ENCODE data around the gene DPCD.
"Not testable (repeated sequence)": the region's sequence is repeated elsewhere in the genome, so short reads cannot be mapped to it uniquely, and the experiment has no call there.

Gene DPCD

DNA sequence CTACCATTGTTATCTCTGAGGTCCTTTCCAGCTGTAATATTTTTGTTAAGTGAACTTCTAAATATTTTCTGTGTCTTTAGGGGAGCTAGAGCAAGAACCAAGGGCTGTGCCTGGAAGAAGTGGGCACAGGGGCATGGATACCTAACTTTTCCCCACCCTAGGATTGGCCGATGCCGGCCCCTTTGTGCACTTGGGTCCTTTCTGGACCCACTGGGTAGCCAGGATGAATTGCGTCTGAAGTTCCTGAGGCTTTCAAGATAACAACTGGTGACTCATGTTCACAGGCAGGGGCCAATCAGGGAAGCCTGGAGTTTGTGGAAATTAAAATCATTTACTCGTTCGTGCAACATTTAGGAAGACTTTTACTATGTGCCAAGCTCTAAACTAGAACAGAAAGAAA is 758 bp downstream of the DPCD start:
- no peak for DNase-seq

DNA sequence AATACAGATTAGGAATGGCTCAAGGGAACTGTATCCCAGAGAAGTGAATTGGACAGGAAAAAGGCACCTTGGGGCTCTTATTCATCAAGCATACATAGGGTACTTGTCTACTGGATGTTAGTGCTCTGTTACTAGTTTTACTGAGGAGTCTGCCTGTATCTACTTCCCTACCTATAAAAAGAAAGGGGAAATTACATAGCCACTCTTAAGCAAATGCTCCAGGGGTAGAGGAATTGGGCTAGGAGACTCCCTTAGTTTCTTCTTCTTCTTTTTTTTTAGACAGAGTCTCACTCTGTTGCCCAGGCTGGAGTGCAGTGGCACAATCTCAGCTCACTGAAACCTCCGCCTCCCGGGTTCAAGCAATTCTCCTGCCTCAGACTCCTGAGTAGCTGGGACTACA is 5.2 kb downstream of the DPCD start:
- not testable (repeated sequence) for DNase-seq

DNA sequence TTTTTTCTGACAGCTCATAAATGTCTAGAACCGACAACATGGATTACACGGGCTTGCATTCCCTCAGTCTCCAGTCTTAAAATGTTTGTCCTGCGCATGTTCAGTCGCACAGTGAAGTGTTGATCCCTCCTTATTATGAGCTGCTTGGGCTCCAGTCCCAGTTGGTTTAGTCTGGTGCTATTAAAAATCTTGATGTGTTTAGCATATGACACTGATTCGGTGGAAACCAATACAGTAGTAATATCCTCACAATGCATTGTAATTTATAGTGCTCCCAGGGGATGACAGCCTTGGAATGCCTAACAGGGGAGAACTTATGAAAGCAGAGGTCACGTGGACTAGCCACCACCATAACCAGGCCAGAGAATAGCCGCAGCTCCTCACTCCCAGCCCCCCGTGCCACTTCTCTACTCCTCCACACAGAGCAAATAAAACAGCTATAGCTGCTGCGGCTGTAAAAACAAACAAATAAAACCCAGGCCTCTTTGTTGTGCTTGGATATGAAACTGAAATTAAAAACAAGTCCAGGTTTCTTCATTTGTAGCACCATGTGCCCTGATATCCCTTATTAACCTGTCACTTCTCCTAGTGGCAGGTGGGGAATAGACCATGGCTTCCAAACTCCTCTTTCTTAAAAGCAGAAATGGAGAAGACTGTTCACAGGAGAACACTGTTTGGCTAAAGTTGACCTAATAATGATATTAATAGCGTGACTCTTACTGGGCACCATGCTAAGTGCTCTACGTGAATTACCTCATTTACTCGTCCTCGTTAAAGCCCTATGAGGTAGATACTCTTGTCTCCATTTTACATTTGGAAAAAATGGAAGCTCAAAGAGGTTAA is 7.7 kb downstream of the DPCD start:
- no peak for DNase-seq

DNA sequence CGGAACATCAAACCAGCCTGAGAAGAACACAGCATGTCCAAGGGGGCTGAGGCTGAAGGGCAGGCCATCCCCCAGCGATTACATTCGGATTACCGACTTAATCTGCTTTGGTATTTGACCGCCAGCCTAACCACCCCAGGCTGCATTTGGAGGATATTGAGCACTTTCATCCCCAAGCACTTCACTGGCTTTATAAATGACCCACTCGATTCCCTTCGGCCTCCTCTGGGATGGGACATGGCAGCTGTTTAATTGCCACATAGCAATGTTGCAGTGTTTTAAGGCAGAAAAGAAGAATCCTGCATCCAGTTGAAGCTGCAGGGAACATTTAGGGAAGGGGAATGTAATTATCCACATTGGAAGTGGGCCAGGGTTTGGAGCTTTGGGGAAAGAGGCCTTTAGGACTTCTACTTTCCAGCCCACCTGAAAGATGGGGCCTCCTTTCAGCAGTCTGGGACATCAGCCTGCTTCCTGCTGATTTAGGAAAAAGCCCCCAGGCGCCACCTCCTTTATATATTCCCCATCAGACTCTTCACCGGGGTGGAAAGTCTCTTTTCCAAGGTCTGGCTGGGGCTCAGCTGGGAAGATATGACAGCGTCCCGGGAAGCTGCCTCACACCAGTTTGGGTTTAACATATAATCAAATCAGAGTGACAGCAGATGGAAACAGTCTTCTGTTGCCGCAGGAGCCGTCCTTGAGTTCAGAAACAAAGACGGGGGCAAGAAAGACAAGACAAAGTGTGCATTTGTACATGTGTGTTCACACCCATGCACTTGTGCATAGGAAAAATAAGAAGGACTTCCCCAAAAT is 9.2 kb downstream of the DPCD start:
- no peak for DNase-seq

DNA sequence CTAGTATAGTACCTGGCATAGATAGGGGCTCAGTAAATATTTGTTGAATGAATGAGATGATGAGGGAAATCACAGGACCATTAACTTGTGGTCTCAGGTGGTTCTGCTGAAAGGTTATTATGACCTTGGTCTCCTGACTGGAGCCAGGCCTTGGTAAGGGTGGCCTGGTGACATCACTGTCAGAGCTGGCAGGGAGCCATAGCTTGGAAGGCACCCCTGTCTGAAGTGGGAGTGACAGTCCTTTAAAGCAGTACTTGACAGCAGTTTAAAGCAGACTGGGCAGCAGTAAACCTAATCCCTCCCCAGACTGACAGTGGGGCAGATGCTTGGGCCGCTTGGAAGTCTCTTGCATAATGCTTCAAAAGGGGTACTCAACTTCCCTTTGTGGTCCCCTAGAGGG is 13.4 kb downstream of the DPCD start:
- DNase-seq, result no peak

DNA sequence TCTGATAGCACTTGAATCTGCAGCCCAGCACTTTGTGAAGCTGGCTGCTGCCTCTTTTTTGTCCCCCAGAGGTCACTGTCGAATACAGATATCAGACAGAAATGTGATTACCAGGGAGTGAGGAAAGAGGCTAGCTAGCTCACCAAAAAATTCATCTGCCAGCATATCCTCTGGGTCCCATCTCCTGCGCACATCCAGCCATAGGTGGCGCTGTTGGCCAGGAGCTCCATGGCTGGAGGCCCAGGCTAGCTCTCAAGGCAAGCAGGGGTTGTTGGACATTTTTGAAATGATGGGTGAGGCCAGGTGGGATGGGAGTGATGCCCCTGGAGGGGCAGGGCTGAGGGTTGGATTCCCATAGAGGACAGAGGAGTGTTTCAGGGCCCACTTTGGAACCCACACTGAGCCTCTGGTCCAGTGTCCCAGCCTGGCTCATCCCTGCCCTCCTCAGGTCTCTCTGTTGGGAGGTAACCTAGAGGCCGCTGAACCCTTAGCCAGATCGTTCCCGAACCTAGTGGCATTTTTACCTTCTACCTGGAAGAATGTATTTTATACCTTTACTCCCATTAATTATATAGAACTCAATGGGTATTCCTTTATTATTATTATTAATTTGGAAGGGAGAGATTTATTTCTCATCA is 14.8 kb downstream of the DPCD start:
- peak; percentile 36 for DNase-seq

DNA sequence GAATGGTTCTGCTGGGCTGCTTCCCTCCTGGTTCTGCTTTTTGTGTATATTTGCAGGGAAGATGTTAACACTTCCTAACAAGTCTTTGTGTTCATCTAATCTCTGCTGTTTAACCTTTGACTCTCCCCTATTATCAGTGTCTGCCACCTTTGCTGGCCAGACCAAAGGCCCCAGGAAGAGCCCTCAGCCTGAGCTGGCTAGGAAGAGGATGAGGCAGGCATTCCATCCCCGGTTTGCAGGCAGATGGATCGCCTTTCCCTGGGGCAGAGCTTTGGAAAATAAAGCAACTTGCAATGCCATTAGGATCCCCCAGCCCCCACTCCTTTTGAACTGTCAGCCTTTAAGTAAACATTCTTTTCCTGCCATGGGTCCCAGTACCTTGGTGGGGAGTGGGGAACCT is 19.0 kb downstream of the DPCD start:
- DNase-seq, result no peak

DNA sequence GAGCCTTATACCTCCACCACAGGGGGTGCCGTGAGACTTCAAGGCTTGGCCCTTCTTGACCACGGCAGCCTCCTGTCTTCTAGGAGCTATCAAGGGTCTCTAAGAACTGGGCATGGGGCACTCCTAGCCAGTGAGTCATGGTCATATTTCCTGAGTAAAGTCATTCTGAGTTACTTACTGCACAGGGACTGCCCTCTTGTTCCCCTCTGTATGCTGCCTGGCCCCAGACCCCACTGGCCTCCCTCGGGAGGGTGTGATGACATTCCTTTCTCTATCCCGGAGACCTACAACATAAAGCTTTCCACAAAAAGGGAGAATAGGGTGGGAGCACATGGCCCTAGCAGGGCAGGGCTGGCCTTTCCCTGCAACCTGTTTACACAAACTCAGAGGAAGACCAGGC is 21.4 kb downstream of the DPCD start:
- DNase-seq, result no peak

DNA sequence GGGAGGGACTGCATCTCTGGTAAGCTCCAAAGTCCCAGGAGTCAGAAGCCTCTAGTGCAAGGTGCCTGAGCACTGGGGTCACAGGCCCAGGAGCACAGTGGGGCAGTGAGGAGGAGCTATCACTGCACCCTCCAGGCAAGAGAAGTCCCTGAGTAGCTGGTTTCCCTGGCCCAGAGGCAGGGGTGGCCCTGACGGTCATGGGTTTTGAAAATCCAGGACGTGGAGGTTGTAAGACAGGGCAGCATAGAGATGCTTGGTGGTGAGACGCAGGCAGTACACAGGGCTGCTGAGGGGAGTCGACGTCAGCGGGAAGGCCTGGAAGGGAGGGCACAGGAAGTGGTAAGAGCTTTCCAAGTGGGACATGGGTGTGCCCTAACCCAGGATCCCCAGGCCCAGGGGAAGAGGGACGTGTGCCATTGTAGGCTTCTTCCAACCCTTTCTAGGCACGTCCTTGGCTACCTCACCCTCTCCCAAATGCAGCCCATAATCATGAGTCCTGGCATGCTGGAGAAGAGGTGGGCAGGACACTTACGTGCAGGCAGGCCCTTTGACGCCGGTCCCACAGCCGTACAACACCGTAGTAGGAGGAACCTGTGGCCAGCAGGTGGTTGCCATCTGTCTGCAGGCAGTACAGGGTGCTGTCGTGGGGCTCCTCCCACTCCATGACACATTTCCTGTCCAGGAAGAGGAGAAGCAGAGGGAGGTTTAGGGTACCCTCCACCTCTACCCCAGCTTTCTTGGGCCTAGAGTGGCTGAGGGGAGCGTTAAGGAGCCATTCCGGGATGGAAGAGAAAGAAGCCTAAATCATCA is 23.2 kb downstream of the DPCD start:
- DNase-seq, result no peak

DNA sequence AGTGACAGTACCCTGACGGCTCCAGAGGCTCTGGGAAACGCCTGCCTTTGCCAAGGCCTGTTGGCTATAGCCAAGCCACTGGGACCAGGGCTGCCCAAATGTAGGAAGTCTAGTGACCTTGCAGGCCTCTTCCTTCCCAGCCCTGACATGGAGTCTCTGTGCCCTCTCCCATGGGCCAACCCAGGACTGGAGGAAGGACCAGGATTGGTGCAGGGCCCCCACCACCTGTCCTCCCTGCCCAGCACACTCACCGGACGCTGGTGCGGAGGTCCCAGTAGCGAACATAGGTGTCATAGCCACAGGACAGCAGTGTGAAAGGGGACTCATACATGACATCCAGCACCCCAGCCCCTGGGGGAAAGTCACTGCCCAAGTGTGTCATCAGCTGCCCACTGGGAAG is 24.0 kb downstream of the DPCD start:
- DNase-seq, result no peak

DNA sequence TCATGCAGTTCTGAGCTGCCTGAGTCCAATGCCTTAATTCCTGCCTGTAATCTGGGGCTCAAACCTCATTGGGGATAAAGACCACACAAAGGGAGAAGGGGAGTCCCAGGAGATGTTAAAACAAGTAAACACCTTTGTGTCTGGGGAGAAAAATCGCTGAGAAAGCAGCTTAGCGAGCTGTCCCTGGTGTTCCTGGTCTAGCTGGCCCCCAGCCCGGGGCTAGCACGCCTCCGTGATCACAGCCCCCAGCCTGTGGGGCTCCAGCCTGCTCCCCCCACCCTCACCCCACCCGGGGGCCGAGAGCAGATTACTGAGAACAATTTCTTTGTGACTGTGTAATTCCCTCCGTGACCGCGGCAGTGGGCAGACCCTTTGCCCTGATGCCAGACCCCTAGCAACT is 24.8 kb downstream of the DPCD start:
- DNase-seq, result no peak

DNA sequence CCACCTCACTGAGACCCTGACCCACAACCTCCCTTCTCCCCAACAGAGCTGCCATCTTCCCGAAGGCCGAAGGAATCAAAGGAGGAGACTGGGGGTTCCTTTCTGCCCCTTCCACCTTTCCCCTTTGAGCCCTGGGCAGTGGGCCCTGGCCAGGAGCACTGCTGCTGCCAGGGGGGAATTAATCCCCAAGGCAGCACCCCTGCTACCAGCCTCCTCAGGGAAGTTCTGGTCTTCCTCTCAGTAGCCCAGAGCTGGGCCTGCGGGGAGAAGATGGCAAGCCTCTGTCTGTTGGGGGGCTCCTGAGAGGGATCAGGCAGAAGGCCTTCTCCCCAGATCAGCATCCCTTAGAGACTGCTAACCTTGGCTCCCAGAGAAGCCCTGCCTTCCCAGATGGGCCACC is 25.5 kb downstream of the DPCD start:
- DNase-seq, result no peak

DNA sequence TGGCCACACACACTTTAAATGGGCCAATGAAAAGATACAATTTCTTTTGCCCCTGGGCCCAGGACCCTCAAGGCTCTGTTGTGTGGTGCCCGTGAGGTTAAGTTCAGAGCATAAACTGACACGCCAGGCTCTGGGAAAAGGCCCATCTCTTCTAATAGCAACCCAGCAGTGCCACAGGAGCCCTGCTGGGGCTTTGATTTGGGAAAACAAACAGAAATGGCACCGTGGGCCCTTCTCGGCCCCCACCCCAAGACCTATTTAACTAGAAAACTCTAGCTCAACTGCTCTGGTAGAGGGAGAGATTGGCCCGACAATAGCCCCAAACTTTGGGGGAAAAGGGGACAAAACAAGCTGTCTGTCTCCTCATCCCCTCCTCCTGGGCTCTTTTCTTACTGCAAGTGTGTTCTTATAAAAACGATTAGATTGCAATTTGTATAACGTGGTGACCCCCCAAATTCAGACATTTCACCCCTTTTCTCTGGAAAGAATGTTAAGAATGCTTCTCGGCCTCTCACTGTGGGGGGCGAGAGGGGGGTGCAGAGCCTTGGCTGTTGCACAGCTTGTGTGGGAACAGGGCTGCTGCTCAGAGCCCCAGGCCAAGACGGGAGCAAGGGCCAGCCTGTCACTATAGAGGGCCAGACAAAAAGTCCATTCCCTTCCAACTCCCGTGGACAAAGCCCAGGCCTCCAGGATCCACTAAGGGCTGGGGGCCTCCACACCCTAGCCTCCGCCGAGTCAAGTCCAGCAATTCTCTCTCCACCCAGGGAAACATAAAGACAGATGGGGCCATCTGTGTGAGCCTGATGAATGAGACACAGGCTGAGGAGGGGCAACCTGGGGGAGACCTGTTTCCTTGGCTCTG is 26.8 kb downstream of the DPCD start:
- no peak for DNase-seq

DNA sequence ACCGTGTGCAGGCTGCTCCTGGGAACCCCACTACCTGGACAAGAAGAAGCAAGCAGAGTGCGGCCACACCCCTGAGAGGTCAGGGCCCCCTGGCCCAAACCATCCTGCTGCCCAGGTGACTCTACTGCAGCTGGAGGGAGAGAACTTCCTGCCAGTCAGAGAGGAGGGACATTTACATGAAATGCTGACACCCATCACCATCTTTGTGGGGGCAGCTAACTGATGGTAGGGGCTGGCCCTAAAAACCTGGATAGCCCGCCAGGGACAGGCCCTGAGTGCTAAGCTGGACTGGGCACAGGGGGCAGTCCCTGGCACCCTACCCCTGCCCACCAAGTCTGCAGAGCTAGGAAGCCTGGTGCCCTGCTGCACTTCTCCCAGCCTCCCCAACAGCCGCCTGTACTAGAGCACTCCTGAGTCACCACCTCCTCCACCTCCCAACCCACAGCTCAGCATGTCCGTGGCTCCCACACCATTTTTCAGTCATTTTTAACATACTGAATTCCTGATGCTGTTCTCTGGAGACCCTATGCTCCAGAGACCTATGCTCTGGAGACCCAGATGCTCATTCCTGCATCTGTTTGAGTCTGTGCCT is 27.5 kb downstream of the DPCD start:
- no peak for DNase-seq

DNA sequence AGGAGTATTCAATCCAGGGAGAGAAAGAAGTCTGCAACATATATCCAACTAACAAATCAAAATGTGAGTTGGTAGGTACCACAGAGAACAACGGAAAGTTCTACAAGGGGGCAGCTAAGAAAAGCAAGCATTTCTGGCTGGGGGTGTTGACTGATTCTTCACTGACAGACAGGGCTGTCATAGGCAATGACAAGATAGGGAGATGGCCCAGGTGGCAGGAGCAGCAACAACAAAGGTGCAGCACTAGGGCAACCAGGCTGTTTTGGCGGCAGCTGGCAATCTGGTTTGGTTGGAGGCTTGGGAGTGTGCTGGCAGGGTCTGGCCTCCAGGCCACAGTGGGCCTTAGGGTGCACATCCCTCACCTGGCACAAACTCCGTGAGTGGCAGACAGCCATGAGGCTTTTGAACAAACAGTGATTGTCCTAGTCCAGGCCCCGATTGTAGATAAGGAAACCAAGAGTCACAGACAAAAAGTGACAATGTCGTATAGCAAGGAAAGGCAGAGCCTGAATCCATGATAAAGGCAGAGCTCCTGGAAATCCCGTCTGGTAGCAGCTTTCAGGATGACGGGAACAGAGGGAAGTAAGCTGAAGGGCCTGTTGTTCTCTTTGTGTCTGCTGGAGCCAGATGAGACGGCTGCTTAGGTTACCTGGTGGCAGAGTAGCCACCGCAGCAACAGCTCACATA is 28.4 kb downstream of the DPCD start:
- DNase-seq, result no peak

DNA sequence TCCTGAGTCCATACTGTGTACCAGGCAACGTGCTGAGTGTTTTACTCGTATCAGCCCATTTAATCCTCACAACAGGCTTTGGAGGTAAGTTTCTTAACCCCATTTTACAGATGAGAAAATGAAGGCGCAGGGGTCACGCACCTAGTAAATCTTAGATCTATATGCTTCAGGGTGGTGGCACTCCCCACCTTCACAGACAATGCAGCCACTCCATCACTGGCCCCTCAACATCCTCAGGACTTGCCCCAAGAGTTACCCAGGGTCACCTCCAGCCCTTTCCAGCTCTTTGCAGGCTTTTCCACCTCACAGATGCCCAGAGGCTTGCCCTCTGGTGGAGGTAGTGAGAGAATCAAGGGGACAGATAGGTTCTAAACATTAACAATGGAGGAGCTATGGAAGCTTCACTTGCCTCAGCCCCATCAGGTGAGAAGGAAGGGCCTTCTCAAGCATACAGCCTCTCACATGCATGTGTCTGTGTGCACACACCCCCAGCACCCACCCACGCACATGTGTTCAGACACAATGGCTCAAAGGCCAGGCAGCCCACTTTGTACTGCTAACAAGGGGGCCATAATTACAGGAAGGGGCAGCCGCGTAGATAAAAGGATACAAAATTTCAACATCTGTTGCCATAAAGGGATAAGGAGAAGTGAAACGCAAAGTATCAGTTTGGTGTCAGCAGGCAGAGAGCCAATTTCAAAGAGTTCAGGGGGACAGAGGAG is 29.1 kb downstream of the DPCD start:
- DNase-seq, result no peak

DNA sequence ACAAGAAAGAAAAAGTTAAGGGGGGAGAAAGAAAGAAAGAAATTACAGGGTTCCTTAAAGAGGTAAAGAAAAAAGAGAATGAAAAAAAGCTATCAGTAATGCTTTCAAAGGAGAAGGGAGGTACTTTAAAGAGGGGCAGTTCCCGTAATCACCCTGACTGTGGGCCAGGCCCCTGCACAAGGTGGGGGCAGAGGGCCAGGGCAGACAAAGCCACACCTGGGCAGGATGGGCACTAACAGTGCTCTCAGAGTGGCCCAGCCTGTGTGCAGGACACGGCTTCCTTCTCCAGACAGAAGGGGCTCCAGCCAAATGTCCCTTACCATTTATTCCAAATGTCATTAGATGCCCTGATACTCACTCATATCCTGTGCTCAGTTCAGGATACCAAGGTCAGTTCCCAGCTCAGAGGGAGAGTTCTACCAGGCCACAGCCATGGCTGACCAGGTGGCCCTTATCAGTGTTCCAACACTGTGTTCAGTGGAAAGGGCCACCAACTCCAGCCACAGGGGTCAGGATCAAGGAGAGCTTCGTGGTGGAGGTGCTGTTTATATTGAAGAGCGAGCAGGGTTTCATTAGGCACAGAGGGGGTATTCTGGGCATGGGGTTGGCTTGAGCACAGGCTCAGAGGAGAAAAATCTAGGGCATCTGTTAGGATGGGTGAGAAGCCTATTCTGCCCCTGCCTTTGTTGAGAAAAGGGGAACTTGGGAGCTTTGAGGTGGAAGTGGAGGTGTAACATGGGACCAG is 29.9 kb downstream of the DPCD start:
- no peak for DNase-seq

DNA sequence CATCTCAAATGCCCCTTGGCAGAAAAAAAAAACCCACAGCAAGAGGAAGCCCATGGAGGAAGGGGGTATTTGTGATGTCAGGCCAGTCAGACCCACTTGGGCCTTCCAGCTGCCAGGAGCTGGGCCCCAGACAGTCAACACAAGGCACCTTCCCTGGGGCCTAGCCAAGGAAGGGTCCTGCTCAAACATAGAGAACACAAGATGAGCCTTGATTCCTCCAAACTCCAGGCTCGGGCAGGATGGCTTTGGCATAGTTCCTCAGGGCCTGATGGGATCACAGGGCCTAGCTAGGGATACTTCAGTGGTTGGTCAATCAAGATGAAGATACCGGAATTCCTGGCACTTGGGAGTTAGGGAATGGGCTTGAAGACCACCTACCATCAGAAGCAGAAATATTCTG is 30.8 kb downstream of the DPCD start:
- no peak for DNase-seq

DNA sequence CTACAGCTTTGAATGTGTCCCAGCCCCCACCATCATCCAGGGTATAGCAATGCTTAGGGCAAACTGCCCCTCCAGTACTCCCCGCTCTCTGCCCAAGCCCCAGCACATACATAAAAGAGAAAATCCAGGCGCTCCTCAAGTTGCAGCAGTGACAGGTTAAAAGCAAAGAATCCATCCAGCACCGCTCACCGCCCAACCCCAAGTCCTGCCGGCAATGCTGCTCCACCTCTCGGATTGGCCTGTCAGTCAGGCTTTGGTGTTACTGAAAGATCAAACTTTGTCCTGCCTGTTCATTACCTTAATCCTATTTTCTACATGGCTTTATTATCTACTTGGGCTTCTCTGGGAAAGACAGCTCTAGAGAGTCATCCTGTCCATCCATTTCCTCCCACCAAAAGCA is 31.9 kb downstream of the DPCD start:
- no peak for DNase-seq

DNA sequence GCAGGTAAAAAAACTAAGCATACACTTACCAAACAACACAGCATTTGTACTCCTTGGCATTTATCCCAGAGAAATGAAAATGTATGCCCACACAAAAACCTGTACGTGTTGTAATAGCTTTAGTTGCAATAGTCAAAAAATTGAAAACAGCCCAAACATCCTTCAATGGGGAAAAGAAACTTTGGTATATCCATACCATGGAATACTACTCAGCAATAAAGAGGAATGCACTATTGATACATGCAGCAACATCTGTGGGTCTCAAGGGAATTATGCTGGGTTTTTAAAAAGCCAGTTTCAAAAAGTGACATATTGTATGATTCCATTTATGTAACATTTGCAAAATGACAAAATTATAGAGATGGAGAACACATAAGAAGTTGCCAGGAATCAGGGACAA is 35.4 kb downstream of the DPCD start:
- DNase-seq, result no peak
